Testis (tissue), 2 donors: ENCODE data around the gene GJB3.

Source experiments
- CTCF ChIP-seq, 3 experiments: fragments of 450-650 bp in 2 of 3; fragments of 200-600 bp in 1 of 3; sonication (generic) in 1 of 3; IDR thresholded peaks; one replicate each; pipeline ENCODE4 v1.5.1; 2016 to 2019; ENCODE audit warnings: antibody characterized with exemption in 3 of 3, mild to moderate bottlenecking in 2 of 3, moderate library complexity in 1 of 3
- POLR2A ChIP-seq: fragments of 450-650 bp; IDR thresholded peaks from one replicate; pipeline ENCODE4 v1.6.1; 2017; ENCODE audit warnings: antibody characterized with exemption, mild to moderate bottlenecking, moderate library complexity

- TF ChIP-seq POLR2A (no peak), CTCF (IDR thresholded peaks at IDR 0.05) (no peak)
These were observed 23.6 kb upstream of the GJB3 start for GRCh38 chr1:34757386-34757785.
